GM12873 (cell line): ENCODE results near the gene IFRD2.

Source experiments
- TF ChIP-seq, protein P1 (sequence below): IDR thresholded peaks from 2 replicates; pipeline ENCODE4 v1.5.1; 2012; ENCODE audit warnings: low read depth, mild to moderate bottlenecking, moderate library complexity, low read length, control low read depth; ENCODE audit not compliant: insufficient read depth; ENCODE audit errors: missing control alignments

The IFRD2 gene

DNA sequence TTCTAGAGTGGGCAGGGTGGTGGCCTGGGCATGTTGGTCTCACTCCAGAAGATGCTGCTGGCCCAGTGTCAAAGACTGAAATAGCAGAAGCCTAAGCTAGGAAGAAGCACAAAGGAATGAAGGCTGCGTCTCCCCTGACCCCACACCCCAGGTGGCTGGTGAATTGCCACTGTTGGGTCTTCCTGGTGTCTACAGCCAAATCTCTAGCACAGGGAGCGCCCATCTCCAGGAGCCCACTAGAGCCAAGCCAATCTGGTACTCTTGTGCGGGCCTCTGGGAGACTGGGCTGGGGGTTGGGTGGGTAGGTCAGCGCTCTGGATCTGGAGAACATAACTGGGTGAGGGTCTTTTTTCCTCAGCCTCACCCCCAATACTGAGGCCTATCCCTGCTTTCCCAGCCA lies 34.9 kb upstream of the IFRD2 start:
- TF ChIP-seq, protein P1, sequence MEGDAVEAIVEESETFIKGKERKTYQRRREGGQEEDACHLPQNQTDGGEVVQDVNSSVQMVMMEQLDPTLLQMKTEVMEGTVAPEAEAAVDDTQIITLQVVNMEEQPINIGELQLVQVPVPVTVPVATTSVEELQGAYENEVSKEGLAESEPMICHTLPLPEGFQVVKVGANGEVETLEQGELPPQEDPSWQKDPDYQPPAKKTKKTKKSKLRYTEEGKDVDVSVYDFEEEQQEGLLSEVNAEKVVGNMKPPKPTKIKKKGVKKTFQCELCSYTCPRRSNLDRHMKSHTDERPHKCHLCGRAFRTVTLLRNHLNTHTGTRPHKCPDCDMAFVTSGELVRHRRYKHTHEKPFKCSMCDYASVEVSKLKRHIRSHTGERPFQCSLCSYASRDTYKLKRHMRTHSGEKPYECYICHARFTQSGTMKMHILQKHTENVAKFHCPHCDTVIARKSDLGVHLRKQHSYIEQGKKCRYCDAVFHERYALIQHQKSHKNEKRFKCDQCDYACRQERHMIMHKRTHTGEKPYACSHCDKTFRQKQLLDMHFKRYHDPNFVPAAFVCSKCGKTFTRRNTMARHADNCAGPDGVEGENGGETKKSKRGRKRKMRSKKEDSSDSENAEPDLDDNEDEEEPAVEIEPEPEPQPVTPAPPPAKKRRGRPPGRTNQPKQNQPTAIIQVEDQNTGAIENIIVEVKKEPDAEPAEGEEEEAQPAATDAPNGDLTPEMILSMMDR = no peak

DNA sequence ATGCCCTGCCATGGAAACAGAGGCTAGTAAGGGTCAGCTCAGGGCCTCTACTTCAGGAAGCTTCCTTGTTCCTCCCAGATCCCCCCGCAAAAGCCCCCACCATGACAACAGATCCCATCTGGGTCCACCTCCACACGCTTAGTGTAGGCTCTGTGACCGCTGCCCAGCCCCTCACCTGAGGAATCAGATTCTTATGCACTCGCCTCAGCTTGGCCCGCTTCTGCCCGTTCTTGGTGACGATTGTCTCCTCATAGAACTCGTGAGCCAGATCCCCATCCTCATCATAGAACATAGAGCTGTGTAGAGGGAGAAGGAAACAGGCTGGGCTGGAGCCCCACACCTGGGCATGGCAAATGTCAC lies 33.9 kb upstream of the IFRD2 start:
- TF ChIP-seq, protein P1 = no peak

DNA sequence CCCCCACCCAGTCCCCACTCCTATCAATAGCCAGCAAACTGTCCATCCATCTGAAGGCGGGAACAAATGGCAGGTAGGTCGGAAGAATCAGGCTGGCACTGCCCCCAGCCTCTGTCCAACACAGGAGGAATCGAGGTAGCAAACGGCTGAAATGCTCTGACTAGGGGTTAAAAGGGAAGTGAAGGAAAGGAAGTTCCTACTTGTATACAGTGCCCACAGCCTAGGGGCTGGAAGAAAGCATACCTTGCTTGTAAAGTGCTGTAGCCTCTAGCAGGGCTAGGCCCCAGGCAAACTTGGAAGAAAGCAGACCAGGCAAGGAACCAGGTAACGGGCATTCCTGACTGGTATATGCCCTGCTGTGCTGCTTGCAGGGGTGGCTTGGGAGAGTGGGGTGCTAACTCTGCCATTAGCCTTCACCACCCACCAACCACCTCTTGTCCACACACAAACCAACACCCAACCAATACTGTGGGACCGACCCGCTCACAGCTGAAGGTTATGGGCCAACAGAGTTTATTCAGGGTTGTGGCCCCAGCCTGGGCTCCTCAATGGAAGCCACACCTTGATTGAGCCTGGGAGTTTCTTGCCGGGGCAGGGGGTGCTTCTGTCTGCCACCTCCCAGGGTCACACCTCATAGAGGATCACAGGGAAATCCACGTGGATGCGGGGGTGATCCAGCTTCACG lies 33.4 kb upstream of the IFRD2 start:
- TF ChIP-seq, protein P1 = no peak

DNA sequence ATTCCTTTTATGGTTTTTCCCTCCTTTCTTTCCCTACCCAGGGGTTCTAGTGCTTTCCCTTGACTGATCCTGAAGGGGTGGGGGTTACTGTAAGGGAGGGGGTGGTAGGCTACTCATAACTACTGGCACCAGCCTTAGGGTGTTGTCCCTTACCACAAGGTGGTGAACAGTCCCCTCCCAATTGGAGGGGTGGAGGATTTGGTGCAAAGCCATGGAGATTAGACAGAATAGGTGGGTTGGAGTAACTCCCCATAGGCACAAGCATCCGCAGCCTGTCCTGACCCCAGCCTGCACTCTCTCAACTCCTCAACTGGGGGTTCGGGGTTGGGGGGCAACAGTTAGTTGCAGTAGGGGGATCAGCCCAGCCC lies 32.9 kb upstream of the IFRD2 start:
- TF ChIP-seq, protein P1 = no peak

DNA sequence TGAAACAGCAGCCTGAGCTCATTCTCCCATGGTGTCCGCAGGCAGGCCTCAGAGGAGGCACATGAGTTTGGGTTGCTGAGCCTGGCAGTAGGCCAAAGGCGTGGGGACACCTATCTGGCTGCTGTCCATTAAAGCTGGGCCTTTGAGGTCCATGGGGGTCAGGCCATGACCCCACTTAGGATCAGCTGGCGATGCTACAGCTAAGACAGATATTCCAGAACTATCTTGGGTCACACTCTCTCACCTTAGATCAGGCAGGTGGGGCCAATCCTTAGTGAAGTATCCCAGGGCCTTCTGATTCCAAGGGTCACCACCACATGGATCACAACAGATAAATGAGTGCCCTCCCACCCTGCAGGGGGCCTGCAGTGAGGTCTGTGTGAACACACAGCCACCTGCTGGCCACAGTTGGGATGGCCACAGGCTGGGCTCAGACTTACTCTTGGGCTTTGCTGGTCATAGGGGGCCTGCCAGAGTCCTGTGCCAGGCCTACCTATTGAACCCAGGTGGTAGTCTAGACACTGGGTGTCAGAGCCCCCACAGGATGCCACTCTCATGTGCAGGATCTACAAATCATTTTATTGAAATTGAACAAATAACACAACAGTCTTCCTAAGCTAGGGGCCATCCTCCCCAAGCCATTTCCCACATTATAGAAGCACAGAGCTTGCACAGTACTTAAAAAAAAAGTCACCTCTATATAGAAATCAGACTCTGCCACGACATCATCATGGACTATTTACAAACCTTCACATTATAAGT lies 32.3 kb upstream of the IFRD2 start:
- TF ChIP-seq, protein P1 = peak; percentile 88

DNA sequence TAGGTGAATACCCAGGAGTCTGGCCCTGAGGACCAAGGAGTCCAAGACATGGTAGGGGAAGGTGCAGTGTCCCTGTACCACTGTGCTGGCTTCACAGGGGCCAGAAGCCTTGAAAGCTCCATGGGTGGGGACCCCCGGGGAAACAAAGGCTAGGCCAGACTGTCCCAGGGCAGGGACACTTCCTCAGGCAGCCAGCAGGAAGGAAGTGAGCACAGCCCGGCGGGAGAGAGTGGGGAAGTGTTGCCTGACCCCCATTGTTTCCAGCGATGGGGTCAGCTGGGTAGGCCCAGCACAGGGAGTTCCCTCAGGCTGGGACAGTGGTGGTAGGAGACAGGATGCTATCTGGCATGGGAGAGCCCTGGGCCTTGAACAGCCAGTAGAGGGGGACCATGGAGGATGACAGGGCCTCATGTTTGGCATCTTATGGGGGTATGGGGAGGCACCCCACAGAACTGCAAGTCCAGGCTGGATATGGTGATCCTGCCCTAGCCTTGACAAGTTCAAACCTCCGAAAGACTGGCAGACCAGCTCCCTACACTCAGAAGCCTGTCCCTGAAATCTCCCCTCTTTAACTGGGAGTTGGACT lies 31.5 kb upstream of the IFRD2 start:
- TF ChIP-seq, protein P1 = no peak

DNA sequence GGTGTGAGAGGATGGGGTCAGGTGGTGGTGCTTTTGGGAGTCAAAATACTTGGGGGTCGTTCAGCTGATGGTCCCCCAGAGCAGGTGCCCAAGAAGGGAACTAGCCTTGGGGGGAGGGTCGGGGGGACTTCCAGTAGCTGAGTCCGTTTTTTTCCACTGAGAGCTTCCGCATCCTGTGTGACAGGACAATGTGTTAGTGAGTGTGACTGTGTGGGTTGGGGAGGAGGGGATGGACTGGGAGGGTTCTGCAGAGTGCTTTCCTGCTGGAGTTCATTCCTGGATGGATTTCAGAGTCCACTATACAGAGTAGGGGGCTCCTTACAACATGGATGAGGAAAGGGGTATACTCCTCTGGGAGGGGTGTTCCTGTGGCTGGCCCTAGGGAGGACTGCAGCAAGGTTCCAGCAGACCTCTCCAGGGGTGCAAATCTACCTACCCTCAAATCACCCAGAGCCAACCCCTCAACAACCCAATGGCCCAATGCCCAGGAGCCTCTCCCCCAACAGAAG lies 30.9 kb upstream of the IFRD2 start:
- TF ChIP-seq, protein P1 = no peak
